OCI-LY7 (cell line): ENCODE measurements around the gene KANSL1.

ENCODE experiments used
- EZH2phosphoT487 ChIP-seq: fragments of 200-600 bp; sonication (generic); IDR thresholded peaks from 2 replicates; pipeline ENCODE4 v1.6.1; 2018; ENCODE audit warnings: low read depth, borderline replicate concordance, mild to moderate bottlenecking, mixed run types, antibody characterized with exemption, low read length, moderate library complexity, mixed read lengths
- TF ChIP-seq, protein P1 (sequence below): fragments of 200-600 bp; sonication (generic); conservative IDR thresholded peaks from 2 replicates; pipeline ENCODE4 v1.5.1; 2014; ENCODE audit warnings: mild to moderate bottlenecking, antibody characterized with exemption, low read length, moderate library complexity, mixed read lengths

DNA sequence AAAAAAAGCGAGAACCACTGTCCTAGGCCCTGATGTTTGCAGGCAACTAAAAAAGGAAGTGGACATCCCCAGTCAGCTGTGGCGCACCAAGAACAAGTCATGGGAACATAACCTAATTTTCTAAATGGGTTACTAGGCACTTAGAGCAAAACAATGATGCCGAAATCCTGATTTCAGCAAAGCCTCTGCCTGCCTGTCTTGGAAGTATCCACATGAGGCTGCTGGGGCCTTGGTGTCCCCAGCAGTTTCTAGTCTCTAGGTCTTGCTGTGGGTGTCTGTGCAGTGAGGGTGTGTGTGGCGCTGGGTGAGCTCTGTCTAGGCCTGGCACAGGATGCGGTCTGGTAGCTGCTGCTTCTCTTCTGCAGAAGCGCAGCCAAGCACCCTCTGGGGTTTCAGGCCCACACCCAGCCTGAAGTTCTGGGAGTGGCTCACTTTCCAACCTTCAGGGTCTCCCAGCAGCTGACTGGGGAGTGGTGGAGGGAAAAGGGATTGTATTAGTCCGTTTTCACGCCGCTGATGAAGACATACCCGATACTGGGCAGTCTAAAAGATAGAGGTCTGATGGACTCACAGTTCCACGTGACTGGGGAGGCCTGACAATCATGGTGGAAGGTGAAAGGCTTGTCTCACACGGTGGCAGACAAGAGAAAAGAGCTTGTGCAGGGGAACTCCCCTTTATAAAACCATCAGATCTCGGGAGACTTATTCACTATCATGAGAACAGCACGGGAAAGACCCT is 173.0 kb downstream of the KANSL1 start:
- TF ChIP-seq, protein P1, sequence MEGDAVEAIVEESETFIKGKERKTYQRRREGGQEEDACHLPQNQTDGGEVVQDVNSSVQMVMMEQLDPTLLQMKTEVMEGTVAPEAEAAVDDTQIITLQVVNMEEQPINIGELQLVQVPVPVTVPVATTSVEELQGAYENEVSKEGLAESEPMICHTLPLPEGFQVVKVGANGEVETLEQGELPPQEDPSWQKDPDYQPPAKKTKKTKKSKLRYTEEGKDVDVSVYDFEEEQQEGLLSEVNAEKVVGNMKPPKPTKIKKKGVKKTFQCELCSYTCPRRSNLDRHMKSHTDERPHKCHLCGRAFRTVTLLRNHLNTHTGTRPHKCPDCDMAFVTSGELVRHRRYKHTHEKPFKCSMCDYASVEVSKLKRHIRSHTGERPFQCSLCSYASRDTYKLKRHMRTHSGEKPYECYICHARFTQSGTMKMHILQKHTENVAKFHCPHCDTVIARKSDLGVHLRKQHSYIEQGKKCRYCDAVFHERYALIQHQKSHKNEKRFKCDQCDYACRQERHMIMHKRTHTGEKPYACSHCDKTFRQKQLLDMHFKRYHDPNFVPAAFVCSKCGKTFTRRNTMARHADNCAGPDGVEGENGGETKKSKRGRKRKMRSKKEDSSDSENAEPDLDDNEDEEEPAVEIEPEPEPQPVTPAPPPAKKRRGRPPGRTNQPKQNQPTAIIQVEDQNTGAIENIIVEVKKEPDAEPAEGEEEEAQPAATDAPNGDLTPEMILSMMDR: no peak
- TF ChIP-seq EZH2phosphoT487: no peak
